ENCODE results near the gene DNAJC7. TPM values are rescaled to one million over a fixed set of nuclear protein-coding genes. Genes with fewer than 3 reads are reported as not detected.
"Not testable (repeated sequence)": the region's sequence is repeated elsewhere in the genome, so short reads cannot be mapped to it uniquely, and the experiment has no call there.

The DNAJC7 gene
- total RNA-seq, 2 donors from 2014 or later, result 106 to 117 TPM

DNA sequence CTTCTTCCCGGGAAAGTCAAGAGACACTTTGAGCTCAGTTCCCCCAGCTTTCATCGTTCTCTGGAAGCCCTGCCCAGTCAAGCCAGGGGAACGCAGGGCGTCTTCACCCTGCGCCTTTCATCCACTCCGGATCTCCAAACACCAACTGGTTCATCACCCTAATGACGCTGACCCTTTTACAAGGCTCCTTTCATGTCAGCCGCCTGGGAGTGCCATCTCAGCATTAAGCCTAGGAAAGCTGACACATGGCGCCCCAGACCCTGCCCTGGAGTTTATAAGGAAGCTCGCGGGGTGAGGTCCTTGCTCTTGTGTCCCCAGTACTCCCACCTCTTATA lies 594 bp upstream of the DNAJC7 start:
- Mint-ChIP-seq H3K36me3 (ENCODE audit: insufficient read depth in 2 of 2) (peaks cover 3 to 21% of the 10 kb centered on the region in 2 donors), H3K4me3 (peak overlapping the region; percentile 97 to 98)
- ATAC-seq (replicated peaks in 1 of 2), result peak; percentile 7 to 18

GRCh38 chr17:42016411-42016831 lies 818 bp downstream of the DNAJC7 start:
- Mint-ChIP-seq H3K36me3 (ENCODE audit: insufficient read depth in 2 of 2) (peaks cover 3 to 19% of the 10 kb centered on the region in 2 donors), H3K9me3 (peaks cover 1 to 7% of the 10 kb centered on the region in 2 donors), H3K4me1 (ENCODE audit: low read depth) (peaks cover 75% of the 10 kb centered on the region), H3K27ac (peak overlapping the region; percentile 98), H3K4me3 (peak overlapping the region; percentile 97 to 98), H3K27me3 (ENCODE audit: low read depth) (no peaks in the 10 kb centered on the region)
- DNase-seq, result peak; percentile 19 to 25
- ATAC-seq (replicated peaks in 1 of 2), result no peak

More for the DNA sequence above, 594 bp upstream of the DNAJC7 start:
- peaks cover 64% of the 10 kb centered on the region for H3K4me1 Mint-ChIP-seq (ENCODE audit: low read depth)
- H3K9me3 Mint-ChIP-seq, result peaks cover 1 to 7% of the 10 kb centered on the region in 2 donors
- H3K27ac Mint-ChIP-seq, result peak overlapping the region; percentile 92
- DNase-seq, result peak in 1 of 2 donors; percentile 35
- no peaks in the 10 kb centered on the region for H3K27me3 Mint-ChIP-seq (ENCODE audit: low read depth)

DNA sequence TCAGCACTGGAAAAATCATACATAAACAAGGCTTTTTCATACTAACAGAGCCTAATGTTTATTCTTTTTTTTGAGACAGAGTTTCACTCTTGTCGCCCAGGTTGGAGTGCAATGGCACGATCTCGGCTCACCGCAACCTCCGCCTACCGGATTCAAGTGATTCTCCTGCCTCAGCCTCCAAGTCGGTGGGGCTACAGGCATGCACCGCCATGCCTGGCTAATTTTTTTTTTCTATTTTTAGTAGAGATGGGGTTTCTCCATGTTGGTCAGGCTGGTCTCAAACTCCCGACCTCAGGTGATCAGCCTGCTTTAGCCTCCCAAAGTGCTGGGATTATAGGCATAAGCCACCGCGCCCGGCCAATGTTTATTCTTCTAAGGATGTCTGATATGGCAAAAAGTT lies 3.5 kb downstream of the DNAJC7 start:
- H3K4me1 Mint-ChIP-seq (ENCODE audit: low read depth), result peaks cover 67% of the 10 kb centered on the region
- H3K27ac Mint-ChIP-seq; DNase-seq; ATAC-seq (replicated peaks in 1 of 2); H3K9me3 Mint-ChIP-seq; H3K27me3 Mint-ChIP-seq (ENCODE audit: low read depth); H3K4me3 Mint-ChIP-seq: not testable (repeated sequence)
- H3K36me3 Mint-ChIP-seq (ENCODE audit: insufficient read depth in 2 of 2), result peaks cover 6 to 21% of the 10 kb centered on the region in 2 donors

DNA sequence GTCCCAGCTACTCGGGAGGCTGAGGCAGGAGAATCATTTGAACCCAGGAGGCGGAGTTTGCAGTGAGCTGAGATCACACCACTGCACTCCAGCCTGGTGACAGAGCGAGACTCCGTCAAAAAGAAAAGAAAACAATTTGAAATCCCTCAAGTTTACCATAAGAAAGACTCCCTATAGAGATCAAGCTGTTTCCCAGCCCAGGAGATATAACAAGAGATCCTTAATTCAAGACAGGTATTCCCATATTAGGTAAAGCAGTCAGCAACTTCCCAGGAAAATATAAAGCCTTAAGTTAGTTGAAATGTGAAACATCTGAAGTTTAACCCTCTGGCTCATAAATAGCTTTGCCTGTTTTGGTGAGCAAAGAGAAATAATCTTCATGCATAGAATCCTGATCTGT lies 4.9 kb downstream of the DNAJC7 start:
- not testable (repeated sequence) for DNase-seq; ATAC-seq (replicated peaks in 1 of 2); H3K27me3 Mint-ChIP-seq (ENCODE audit: low read depth); H3K4me3 Mint-ChIP-seq; H3K9me3 Mint-ChIP-seq; H3K27ac Mint-ChIP-seq
- Mint-ChIP-seq H3K4me1 (ENCODE audit: low read depth) (peaks cover 58% of the 10 kb centered on the region), H3K36me3 (ENCODE audit: insufficient read depth in 2 of 2) (peaks cover 6 to 21% of the 10 kb centered on the region in 2 donors)

DNA sequence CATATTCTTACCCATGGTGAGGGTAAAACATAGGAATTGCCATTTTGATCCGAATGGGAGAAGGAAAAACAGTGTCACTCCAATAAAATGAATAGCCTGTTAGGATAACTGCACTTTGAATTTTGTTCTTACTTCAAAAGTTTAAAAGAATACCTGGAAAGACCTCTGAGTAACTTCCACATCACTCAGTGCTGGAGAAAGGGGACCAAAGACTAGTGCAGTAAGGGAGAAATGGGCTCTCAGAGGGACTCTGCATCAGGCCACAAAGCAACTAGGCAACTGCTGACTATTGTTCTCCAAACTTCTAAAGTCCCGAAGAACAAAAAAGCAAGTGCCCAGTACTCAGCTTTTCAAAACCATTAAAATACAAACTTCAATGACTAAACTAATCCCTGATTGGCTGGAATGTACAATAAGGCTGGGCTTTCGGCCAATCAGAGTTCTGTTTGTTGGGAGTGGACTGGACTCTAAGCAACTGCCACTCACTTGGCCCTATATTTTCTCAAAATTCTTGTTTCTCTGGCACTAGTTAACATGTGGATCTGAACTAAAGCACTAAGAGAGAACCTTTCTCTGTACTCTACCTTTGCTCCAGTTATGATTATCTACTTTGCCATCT lies 6.2 kb downstream of the DNAJC7 start:
- Mint-ChIP-seq H3K27ac (peak overlapping the region; percentile 77), H3K27me3 (ENCODE audit: low read depth) (no peaks in the 10 kb centered on the region), H3K36me3 (ENCODE audit: insufficient read depth in 2 of 2) (peaks cover 3 to 12% of the 10 kb centered on the region in 2 donors), H3K4me3 (no peak overlapping the region), H3K4me1 (ENCODE audit: low read depth) (peaks cover 53% of the 10 kb centered on the region), H3K9me3 (no peaks in the 10 kb centered on the region)
- DNase-seq, result no peak
- no peak for ATAC-seq (replicated peaks in 1 of 2)

DNA sequence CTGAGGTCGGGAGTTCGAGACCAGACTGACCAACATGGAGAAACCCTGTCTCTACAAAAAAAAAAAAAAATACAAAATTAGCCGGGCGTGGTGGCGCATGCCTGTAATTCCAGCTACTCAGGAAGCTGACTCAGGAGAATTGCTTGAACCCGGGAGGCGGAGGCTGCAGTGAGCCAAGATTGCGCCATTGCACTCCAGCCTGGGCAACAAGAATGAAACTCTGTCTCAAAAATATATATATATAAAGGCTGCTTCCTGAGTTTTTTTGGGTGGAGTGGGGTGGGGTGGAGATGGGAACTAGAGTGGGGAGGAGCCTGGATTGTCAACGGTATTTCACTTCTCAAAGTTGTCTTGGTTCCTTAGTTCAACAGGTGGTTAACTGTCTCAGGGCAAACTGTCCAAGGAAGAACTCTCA lies 7.0 kb downstream of the DNAJC7 start:
- H3K4me1 Mint-ChIP-seq (ENCODE audit: low read depth), result peaks cover 50% of the 10 kb centered on the region
- H3K9me3 Mint-ChIP-seq, result not testable (repeated sequence)

GRCh38 chr17:42009170-42009569 lies 8.1 kb downstream of the DNAJC7 start:
- H3K36me3 Mint-ChIP-seq (ENCODE audit: insufficient read depth in 2 of 2), result peaks cover 3 to 5% of the 10 kb centered on the region in 2 donors

More for the DNA sequence above, 7.0 kb downstream of the DNAJC7 start:
- not testable (repeated sequence) for H3K4me3 Mint-ChIP-seq; ATAC-seq (replicated peaks in 1 of 2); H3K27me3 Mint-ChIP-seq (ENCODE audit: low read depth); H3K36me3 Mint-ChIP-seq (ENCODE audit: insufficient read depth in 2 of 2); DNase-seq
- H3K27ac Mint-ChIP-seq, result peak overlapping the region; percentile 77

DNA sequence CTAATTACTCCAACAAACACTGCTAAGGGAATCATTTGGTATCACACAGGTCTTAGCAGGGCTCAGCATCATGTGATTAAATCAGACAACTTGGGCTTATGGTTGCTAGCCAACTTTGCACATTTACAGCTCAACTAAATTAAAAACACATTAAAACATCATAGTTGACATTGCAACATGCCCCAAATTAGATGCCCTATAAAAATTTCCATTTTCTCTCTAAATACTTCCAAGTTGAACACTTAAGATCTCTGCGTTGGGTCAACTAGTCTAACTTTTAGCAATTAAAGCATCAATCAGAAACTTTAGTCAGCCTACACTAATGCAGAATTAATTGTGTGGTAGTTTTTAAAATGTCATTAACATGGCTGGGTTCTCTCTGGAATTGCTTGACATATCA lies 12.1 kb downstream of the DNAJC7 start:
- H3K27ac Mint-ChIP-seq, result peak overlapping the region; percentile 42
- H3K36me3 Mint-ChIP-seq (ENCODE audit: insufficient read depth in 2 of 2), result peaks cover 7 to 9% of the 10 kb centered on the region in 2 donors
- no peaks in the 10 kb centered on the region for H3K27me3 Mint-ChIP-seq (ENCODE audit: low read depth)
- ATAC-seq (replicated peaks in 1 of 2) (no peak), DNase-seq (no peak)
- H3K4me3 Mint-ChIP-seq, result no peak overlapping the region
- H3K9me3 Mint-ChIP-seq, result no peaks in the 10 kb centered on the region
- peaks cover 20% of the 10 kb centered on the region for H3K4me1 Mint-ChIP-seq (ENCODE audit: low read depth)

More at GRCh38 chr17:42009170-42009569, 8.1 kb downstream of the DNAJC7 start:
- DNase-seq (no peak), ATAC-seq (replicated peaks in 1 of 2) (no peak)
- Mint-ChIP-seq H3K27me3 (ENCODE audit: low read depth) (no peaks in the 10 kb centered on the region), H3K4me1 (ENCODE audit: low read depth) (peaks cover 41% of the 10 kb centered on the region), H3K4me3 (no peak overlapping the region), H3K27ac (no peak overlapping the region), H3K9me3 (no peaks in the 10 kb centered on the region)

DNA sequence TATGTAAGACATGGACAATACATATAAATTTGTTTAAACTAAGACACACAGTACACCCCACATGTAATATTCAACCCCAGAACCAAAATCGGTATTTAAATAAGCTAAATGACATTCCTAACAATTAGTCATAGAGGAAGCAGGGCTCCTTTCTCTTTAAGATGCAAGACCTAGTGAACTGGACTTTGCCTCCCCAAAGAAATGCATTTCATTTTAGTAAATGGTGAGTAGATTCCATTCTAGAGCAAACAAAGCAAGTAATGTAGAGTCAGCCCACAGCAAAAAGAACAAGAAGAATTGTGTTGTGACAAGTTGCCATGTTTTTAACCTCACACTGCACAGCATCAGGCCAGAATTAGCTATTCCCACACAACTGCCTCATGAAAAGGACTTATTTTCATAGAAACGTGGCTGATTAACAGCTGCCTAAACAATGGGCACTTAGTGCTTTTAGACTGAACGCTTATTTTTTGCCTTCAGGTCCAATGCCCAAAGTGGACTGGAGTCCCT lies 14.4 kb downstream of the DNAJC7 start:
- Mint-ChIP-seq H3K9me3 (no peaks in the 10 kb centered on the region), H3K4me3 (no peak overlapping the region), H3K36me3 (ENCODE audit: insufficient read depth in 2 of 2) (peaks cover 6 to 12% of the 10 kb centered on the region in 2 donors), H3K27ac (peak overlapping the region; percentile 74), H3K27me3 (ENCODE audit: low read depth) (no peaks in the 10 kb centered on the region), H3K4me1 (ENCODE audit: low read depth) (peaks cover 13% of the 10 kb centered on the region)
- ATAC-seq (replicated peaks in 1 of 2), result no peak
- no peak for DNase-seq

DNA sequence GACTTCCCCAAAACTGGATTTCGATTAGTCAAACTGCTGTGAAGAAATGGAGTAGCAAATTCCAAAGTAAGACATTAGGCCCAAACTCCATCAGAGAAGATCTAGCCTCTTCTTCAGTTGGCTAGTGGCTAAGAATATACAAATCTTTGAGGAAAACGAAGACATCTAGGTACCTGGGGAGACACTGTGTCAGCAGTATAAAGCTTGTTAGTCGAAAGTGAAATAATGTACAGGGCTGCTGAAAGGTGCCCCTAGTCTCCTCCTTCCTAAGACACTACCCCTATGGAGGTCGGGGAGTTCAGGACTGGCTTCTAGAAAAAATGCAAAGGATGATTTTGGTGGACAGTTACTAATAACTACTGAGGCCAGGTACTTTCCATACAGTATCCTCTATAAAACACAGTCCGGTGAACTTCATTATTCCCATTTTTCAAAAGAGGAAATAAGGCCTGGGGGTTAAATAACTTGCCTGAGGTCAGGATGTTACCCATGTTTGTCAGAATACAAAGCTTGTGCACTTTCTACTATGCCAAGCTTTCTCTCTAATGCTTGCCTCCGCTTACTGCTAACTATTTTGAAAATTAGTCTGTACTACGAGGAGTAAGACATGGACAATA lies 15.0 kb downstream of the DNAJC7 start:
- Mint-ChIP-seq H3K4me3 (no peak overlapping the region), H3K9me3 (no peaks in the 10 kb centered on the region), H3K27ac (peak overlapping the region; percentile 74), H3K36me3 (ENCODE audit: insufficient read depth in 2 of 2) (peaks cover 6 to 12% of the 10 kb centered on the region in 2 donors), H3K27me3 (ENCODE audit: low read depth) (no peaks in the 10 kb centered on the region), H3K4me1 (ENCODE audit: low read depth) (peaks cover 14% of the 10 kb centered on the region)
- DNase-seq (no peak), ATAC-seq (replicated peaks in 1 of 2) (no peak)

DNA sequence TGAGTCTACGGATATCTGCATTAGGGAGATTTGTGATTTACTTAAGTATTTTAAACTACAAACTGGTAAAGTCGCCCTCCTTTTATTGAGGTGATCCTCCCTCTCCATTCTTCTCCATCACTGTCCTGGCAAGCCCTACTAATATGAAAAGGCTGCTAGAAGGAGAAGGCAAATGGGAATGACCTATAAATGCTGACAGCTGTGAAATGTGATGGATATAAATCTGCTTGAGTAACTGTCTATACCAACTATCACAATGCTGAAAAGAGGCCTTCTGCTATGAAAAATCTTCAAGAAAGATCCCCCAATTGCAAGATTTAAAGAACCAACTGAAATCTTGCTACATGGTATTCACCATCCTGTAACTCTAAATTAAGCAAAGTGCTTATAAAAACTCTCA lies 15.5 kb downstream of the DNAJC7 start:
- H3K4me1 Mint-ChIP-seq (ENCODE audit: low read depth), result peaks cover 19% of the 10 kb centered on the region
- peaks cover 8 to 15% of the 10 kb centered on the region in 2 donors for H3K36me3 Mint-ChIP-seq (ENCODE audit: insufficient read depth in 2 of 2)
- no peak overlapping the region for H3K27ac Mint-ChIP-seq
- DNase-seq, result no peak
- H3K27me3 Mint-ChIP-seq (ENCODE audit: low read depth), result no peaks in the 10 kb centered on the region
- H3K9me3 Mint-ChIP-seq, result no peaks in the 10 kb centered on the region
- H3K4me3 Mint-ChIP-seq, result no peak overlapping the region
- ATAC-seq (replicated peaks in 1 of 2), result no peak

DNA sequence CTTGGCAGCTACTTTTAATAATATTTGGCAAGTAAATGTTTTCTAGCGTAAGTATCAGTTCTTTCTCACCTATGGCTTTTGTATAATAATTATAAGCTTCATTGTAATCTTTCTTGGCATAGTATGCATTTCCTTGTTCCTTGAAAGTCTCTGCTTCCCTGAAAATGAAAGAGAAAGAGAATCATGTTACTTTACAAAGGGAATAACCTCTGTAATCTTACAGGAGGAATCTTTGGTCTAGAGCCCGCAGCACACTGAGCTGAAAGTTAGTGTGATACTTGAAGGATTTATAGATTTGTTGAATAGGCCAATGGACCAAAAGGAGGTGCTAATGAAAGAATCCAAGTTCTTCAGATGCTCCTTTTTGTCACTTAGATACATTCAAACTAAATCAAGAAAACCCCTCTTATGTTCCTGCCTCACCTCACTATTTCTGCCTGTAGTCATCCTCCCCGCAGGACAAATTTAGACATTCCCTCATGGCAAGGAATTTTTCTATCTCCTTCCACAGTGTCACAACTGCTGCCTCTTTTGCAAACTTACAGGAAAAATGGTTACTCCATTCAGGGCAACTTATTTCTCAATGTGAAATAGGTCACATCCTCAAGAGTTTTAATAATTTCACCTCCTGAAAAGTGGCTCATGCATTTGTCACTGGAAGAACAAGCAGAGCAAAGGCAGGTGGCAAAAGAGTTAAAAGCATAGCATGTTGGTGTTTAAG lies 16.7 kb downstream of the DNAJC7 start:
- H3K9me3 Mint-ChIP-seq, result no peaks in the 10 kb centered on the region
- ATAC-seq (replicated peaks in 1 of 2) (no peak), DNase-seq (no peak)
- H3K4me3 Mint-ChIP-seq, result no peak overlapping the region
- H3K36me3 Mint-ChIP-seq (ENCODE audit: insufficient read depth in 2 of 2), result peaks cover 13 to 25% of the 10 kb centered on the region in 2 donors
- peaks cover 25% of the 10 kb centered on the region for H3K4me1 Mint-ChIP-seq (ENCODE audit: low read depth)
- no peaks in the 10 kb centered on the region for H3K27me3 Mint-ChIP-seq (ENCODE audit: low read depth)
- peak overlapping the region; percentile 67 for H3K27ac Mint-ChIP-seq

DNA sequence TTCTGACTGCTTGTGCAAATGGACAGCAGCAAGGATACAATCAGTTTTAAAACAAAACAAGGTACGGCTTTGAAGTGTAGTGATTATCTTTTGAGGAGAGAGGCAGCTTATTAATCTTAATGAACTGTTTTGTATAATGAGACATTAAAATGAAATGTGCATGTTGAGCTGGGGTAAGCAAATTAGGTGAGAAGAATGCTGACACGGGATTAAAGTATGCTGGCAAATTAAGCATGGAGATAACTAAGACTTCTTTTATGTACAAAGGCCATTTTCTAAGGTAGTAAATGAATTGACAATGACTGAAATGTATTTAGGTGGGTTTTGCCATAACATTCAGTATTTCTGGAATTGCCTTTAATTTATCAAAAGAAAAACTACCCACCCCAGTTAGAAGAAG lies 18.7 kb downstream of the DNAJC7 start:
- no peak for DNase-seq
- H3K4me1 Mint-ChIP-seq (ENCODE audit: low read depth), result peaks cover 22% of the 10 kb centered on the region
- no peak overlapping the region for H3K4me3 Mint-ChIP-seq
- no peaks in the 10 kb centered on the region for H3K9me3 Mint-ChIP-seq
- H3K27me3 Mint-ChIP-seq (ENCODE audit: low read depth), result no peaks in the 10 kb centered on the region
- H3K27ac Mint-ChIP-seq, result no peak overlapping the region
- ATAC-seq (replicated peaks in 1 of 2), result no peak
- H3K36me3 Mint-ChIP-seq (ENCODE audit: insufficient read depth in 2 of 2), result peaks cover 13 to 34% of the 10 kb centered on the region in 2 donors

Data from activated T-cell treated with anti-CD3 and anti-CD28 coated beads, Interleukin-2, amount 50 U/mL, for 72 hours (primary cell).